ENCODE results near the gene KCNN2. TPM values are rescaled to one million over a fixed set of nuclear protein-coding genes. Genes with fewer than 3 reads are reported as not detected.
A peak's percentile ranks its signal among the peaks of the same experiment; 100 is the strongest.

The KCNN2 gene
- total and polyA plus RNA-seq, 2 of the 8 experiments (the other 6 are each of a cell fraction or from before 2014, with no cell fraction given) = 13.1 to 18.6 TPM

DNA sequence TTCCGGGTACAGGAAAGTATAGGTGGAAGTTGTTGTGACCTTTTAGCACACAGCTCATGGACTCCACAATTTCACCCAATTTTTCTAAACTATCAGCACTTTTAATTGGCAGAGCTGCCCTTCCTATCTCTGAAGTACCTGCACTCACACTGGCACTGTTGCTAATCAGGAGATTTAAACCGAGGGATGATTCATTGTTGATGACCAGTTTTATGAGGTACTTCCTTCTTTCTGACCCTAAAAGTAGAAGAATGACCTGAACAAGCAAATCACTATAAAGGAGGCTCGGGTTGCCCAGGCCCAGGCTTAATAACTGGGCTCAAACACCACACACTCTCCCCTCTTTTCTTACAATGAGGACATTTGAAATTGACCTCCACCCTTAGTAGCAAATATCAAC lies 105.9 kb downstream of the KCNN2 start:
- Histone ChIP-seq H4K91ac (replicated peaks; ENCODE audit: insufficient read length, low read length) (no peak overlapping the region), H2BK120ac (replicated peaks; ENCODE audit: low read depth, low read length) (no peak overlapping the region), H3K4me2 (ENCODE audit: insufficient read depth in 1 of 2, low read depth in 2 of 2, low read length in 2 of 2) (no peak overlapping the region), H2BK12ac (ENCODE audit: low read depth, low read length) (no peak overlapping the region), H3K23ac (ENCODE audit: insufficient read length) (peak overlapping the region; percentile 52), H3K4ac (replicated peaks; ENCODE audit: insufficient read length, low read depth, low read length) (no peak overlapping the region), H3K14ac (ENCODE audit: insufficient read length) (no peak overlapping the region), H3K36me3 (ENCODE audit: control insufficient read depth in 2 of 4, insufficient read depth in 4 of 4, low read length in 3 of 4) (peaks cover 0 to 16% (median 2%) of the 10 kb centered on the region in 4 experiments; a peak in 4 of 8 replicates), H3K18ac (ENCODE audit: extremely low read depth, low read length) (no peak overlapping the region), H3K9me3 (ENCODE audit: insufficient read depth in 2 of 2, low read depth in 1 of 2, low read length in 1 of 2) (no peaks in the 10 kb centered on the region), H2BK5ac (ENCODE audit: low read depth, low read length) (no peak overlapping the region), H3K27ac (ENCODE audit: low read depth, low read length) (no peak overlapping the region), H4K20me1 (replicated peaks in 1 of 2; ENCODE audit: control insufficient read depth in 1 of 2, insufficient read depth in 2 of 2, low read length in 2 of 2) (no peaks in the 10 kb centered on the region), H3K79me1 (ENCODE audit: low read depth, low read length) (no peaks in the 10 kb centered on the region), H4K5ac (ENCODE audit: insufficient read length, low read depth, low read length) (no peak overlapping the region), H3K79me2 (ENCODE audit: control insufficient read depth in 1 of 2, insufficient read depth in 2 of 2, low read length in 2 of 2) (peaks cover 0 to 24% of the 10 kb centered on the region in 2 experiments; a peak in 2 of 4 replicates), H3K4me3 (ENCODE audit: extremely low read depth in 1 of 4, insufficient read depth in 2 of 4, low read depth in 3 of 4, low read length in 4 of 4) (no peak overlapping the region), H3K9ac (replicated peaks in 1 of 4; ENCODE audit: extremely low read depth in 1 of 4, low read depth in 3 of 4, low read length in 3 of 4) (no peak overlapping the region), H4K8ac (ENCODE audit: extremely low read depth, insufficient read depth, low read length) (no peak overlapping the region), H2BK15ac (ENCODE audit: low read length) (no peak overlapping the region), H2AFZ (ENCODE audit: low read length) (no peak overlapping the region), H3K27me3 (replicated peaks in 1 of 4; ENCODE audit: control insufficient read depth in 3 of 4, extremely low read depth in 1 of 4, insufficient read depth in 3 of 4, low read length in 3 of 4) (no peaks in the 10 kb centered on the region), H2BK20ac (ENCODE audit: low read length) (no peak overlapping the region), H3K56ac (replicated peaks; ENCODE audit: insufficient read length, low read depth, low read length) (no peak overlapping the region), H2AK5ac (ENCODE audit: low read depth, low read length) (no peak overlapping the region), H3K23me2 (ENCODE audit: low read depth, low read length) (no peaks in the 10 kb centered on the region), H3K4me1 (replicated peaks in 1 of 4; ENCODE audit: control insufficient read depth in 3 of 4, insufficient read depth in 4 of 4, low read length in 3 of 4) (no peaks in the 10 kb centered on the region; a peak in 1 of 7 replicates)
- POLR2A ChIA-PET (ENCODE audit: partially characterized antibody) = no interaction called here
- DNase-seq (ENCODE audit: low read depth in 1 of 2, low spot score in 2 of 2) (no peak), FAIRE-seq (no peak)
- WGBS, 2 experiments (ENCODE audit: extremely low coverage in 1 of 2, insufficient coverage in 1 of 2, insufficient read length in 1 of 2, insufficient replicate concordance in 2 of 2, low coverage in 1 of 2, low lambda C conversion rate in 2 of 2, missing lambda C conversion rate in 1 of 2) = 94% methylated on average over 3 of the region's 3 CpGs; no CpG with 5 or more reads in 1 of the 2 experiments
- CTCF ChIA-PET (ENCODE audit: partially characterized antibody) = interaction anchor here (0.7 to 1.6 kb wide), 3 partner anchors 9 to 108 kb away, joined by 3 read pairs; no protein-coding TSS in a partner anchor
- no peak for TF ChIP-seq FOSL1 (IDR thresholded peaks at IDR 0.05; ENCODE audit: insufficient read depth, low read depth, low read length)
- TF ChIP-seq SP2 (IDR thresholded peaks at IDR 0.05; ENCODE audit: low read length) = no peak
- TF ChIP-seq CEBPB (IDR thresholded peaks at IDR 0.05; ENCODE audit: low read depth, low read length) = no peak
- TF ChIP-seq YY1 (IDR thresholded peaks at IDR 0.05; ENCODE audit: low read depth, low read length) = no peak
- no peak for TF ChIP-seq JUND (IDR thresholded peaks at IDR 0.05; ENCODE audit: low read length)
- TF ChIP-seq TCF12 (IDR thresholded peaks at IDR 0.05; ENCODE audit: low read depth, low read length) = no peak
- TF ChIP-seq SIX5 (IDR thresholded peaks at IDR 0.05; ENCODE audit: low read depth, low read length) = no peak
- TF ChIP-seq CHD2 (IDR thresholded peaks at IDR 0.05; ENCODE audit: low read length) = no peak
